ENCODE results near the gene ABHD15.

ABHD15 gene

DNA sequence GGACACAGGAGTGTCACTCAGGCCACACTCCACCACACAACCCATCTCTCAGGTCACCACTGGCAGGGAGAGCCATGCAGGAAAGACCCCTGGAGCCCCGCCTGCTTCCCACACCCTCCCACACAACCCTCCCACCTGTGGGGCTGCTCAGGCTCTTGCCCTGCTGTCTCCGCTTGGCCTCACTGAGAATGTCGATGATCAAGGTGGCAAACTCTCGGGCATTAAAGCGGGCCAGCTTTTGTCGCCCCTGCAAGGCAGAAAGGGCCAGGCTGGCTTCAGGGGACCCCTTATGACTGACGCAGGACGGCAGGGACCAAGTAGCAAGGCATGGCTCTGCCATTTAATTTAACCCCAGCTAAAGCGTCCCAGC lies 10.1 kb upstream of the ABHD15 start:
- Histone ChIP-seq H3K4me3 (ENCODE audit: low read length) (no peak overlapping the region), H3K27ac (ENCODE audit: low read length) (no peak overlapping the region), H3K36me3 (ENCODE audit: control insufficient read depth, low read depth, low read length) (peaks cover 22% of the 10 kb centered on the region), H3K4me1 (ENCODE audit: control insufficient read depth, low read depth, low read length) (no peaks in the 10 kb centered on the region), H3K9me3 (ENCODE audit: control insufficient read depth, low read depth, low read length) (no peaks in the 10 kb centered on the region), H3K27me3 (ENCODE audit: control insufficient read depth, insufficient read depth, low read length) (peaks cover 4% of the 10 kb centered on the region), H3K9ac (ENCODE audit: low read length) (no peak overlapping the region)

DNA sequence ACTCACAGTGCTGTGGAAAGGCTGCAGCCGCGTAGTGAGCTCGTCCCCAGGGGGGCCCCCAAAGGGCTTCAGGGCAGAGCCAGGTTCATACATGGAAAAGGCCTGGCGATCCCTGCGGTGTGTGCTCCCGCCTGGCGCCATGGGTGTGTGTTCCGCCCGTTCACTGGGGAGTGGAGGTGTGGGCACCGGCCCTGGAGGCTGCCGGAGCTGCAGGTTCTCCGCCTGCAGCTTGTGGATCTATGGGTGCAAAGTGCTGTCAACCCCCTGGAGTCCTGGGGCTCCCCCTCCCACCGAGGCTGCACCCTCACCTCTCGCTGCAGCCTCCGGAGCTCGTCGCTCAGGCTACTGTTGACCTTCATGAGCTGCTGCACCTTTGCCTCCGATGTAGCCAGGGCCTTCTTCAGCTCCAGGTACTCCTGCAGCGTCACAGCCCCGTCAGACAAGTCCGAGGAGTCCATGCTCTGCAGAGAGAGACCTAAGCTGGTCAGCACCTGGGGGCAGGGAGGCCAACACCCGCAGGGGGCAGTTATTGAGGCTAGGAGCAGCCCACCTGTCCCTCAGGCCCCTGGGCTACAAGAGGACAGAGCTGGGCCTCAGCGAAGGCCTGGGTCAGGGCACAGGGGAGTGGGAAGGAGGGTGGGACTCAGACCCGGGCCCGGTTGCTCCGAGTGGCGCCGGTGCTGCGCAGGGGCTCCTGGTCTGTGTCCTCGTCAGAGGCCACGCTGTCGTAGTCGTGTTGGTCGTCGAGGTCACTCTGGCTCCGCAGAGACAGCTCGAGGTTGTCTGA lies 9.6 kb upstream of the ABHD15 start:
- no peak overlapping the region for H3K4me3 ChIP-seq (ENCODE audit: low read length)
- H3K9me3 ChIP-seq (ENCODE audit: control insufficient read depth, low read depth, low read length) = no peaks in the 10 kb centered on the region
- no peaks in the 10 kb centered on the region for H3K4me1 ChIP-seq (ENCODE audit: control insufficient read depth, low read depth, low read length)
- peaks cover 10% of the 10 kb centered on the region for H3K27me3 ChIP-seq (ENCODE audit: control insufficient read depth, insufficient read depth, low read length)
- no peak overlapping the region for H3K9ac ChIP-seq (ENCODE audit: low read length)
- H3K36me3 ChIP-seq (ENCODE audit: control insufficient read depth, low read depth, low read length) = peaks cover 22% of the 10 kb centered on the region
- no peak overlapping the region for H3K27ac ChIP-seq (ENCODE audit: low read length)

DNA sequence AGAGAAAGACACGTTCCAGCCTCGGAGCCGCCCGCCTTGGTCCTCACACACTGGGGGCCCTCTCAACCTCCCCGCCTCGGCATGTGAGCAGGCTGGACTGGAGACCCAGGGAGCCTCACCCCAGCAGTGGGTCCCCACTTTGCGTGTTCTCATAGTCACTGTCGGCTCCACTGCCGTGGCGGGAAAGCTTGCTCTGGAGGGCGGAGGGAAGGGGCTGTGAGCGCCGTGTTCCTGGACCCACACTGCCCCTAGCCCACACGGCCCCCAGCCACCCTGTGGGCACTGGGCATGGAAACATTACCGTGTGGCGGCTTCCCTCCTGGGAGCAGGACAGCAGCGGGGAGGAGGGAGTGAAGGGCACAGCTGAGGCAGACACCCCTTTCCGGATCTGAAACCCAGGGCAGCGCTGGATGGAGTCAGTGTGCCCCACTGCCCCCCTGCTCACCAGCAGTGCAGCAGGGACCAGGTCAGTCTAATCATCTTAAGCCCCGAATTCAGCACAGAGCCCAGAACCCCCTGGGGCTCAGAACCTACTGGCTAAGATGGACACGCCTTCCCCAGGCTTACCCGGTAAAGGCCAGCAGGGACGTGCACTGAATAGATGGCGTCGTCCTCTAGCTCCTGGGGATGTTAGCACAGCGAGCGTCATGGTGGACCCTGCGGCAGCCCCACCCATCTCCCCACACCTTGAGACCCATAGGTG lies 8.8 kb upstream of the ABHD15 start:
- peaks cover 22% of the 10 kb centered on the region for H3K36me3 ChIP-seq (ENCODE audit: control insufficient read depth, low read depth, low read length)

DNA sequence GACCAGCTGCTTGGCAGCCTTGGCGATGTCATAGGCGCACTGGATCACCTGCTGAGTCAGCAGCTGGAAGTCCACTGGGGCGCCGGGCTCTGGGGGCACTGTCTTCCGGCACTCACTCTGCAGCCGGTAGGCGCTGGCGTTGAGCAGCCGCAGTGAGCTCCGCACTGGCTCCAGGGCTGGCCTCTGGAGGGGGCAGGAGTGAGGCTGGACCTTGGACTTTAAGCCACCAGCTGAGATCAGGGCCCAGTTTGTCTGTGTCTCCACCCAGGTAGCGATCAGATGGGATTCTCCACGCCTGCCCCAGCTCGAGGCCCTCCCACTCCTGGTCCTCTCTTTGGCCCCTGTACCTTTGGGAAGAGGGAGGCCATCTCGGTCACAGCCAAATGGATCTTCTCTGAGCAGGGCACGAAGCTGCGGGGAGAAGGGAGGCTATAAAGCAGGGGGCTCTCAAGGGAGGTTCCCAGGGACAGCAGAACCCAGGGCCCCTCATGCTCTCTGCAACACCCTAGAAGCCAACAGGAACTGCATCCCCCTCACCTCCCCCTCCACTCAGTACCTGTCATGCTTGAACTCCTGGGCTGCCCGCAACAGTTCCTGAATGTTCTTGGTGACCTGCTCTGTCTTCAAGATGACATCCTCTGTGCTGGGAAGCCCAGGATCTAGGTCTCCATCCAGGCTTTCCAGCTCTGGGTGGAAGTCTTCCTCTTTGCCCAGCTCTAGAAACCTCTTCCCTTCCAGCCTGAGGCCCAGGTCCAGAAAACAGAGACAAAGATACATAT lies 8.1 kb upstream of the ABHD15 start:
- H3K9ac ChIP-seq (ENCODE audit: low read length) = no peak overlapping the region
- H3K36me3 ChIP-seq (ENCODE audit: control insufficient read depth, low read depth, low read length) = peaks cover 22% of the 10 kb centered on the region
- no peak overlapping the region for H3K27ac ChIP-seq (ENCODE audit: low read length)

More for the DNA sequence above, 8.8 kb upstream of the ABHD15 start:
- H3K4me1 ChIP-seq (ENCODE audit: control insufficient read depth, low read depth, low read length) = no peaks in the 10 kb centered on the region
- no peaks in the 10 kb centered on the region for H3K9me3 ChIP-seq (ENCODE audit: control insufficient read depth, low read depth, low read length)
- H3K27ac ChIP-seq (ENCODE audit: low read length) = no peak overlapping the region
- no peak overlapping the region for H3K4me3 ChIP-seq (ENCODE audit: low read length)
- H3K9ac ChIP-seq (ENCODE audit: low read length) = no peak overlapping the region
- H3K27me3 ChIP-seq (ENCODE audit: control insufficient read depth, insufficient read depth, low read length) = peaks cover 11% of the 10 kb centered on the region

DNA sequence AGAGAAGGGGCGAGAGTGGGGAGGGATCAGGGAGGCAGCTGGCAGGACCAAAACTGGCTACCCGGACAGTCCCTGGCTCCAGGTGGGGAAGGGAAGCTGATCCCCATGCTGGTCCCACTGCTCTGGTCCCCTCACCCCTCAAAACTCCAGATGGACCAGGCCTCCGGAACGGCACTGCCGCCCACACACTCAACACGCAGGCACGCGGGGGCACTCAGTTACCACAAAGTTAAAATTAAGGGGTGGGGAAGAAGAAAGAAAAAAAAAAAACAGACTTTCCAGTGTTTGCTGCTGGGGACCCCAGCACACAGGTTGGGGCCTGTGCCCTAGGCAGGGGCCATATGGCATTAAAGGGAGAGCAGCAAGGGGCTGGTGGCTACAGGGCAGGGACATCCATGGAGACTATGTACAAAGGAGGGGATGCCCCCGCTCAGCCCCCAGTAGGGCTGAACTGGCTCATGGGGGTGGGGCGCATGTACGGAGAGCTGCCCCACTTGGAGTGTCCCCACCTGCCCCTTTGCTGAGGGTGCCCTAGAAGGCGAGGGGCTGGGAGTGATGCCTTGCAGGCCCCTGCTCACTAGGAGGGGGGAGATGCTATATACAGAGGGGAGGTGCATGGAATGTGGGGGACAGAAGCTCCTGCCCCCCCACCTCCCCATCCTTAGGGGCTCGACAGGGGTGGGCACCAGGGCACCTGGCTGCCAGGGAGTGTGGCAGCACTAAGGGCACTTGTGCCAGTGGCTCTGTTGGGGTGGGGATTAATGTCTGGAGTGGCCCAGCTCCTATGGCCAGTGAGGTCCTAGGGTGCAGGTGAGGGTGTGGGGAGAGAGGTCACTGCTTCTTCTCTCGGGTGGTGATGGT lies 7.3 kb upstream of the ABHD15 start:
- no peak overlapping the region for H3K4me3 ChIP-seq (ENCODE audit: low read length)
- peaks cover 3% of the 10 kb centered on the region for H3K4me1 ChIP-seq (ENCODE audit: control insufficient read depth, low read depth, low read length)
- H3K9me3 ChIP-seq (ENCODE audit: control insufficient read depth, low read depth, low read length) = no peaks in the 10 kb centered on the region
- peaks cover 18% of the 10 kb centered on the region for H3K27me3 ChIP-seq (ENCODE audit: control insufficient read depth, insufficient read depth, low read length)
- no peak overlapping the region for H3K9ac ChIP-seq (ENCODE audit: low read length)
- no peak overlapping the region for H3K27ac ChIP-seq (ENCODE audit: low read length)
- H3K36me3 ChIP-seq (ENCODE audit: control insufficient read depth, low read depth, low read length) = peaks cover 20% of the 10 kb centered on the region

More for the DNA sequence above, 8.1 kb upstream of the ABHD15 start:
- no peaks in the 10 kb centered on the region for H3K9me3 ChIP-seq (ENCODE audit: control insufficient read depth, low read depth, low read length)
- H3K4me3 ChIP-seq (ENCODE audit: low read length) = no peak overlapping the region
- H3K4me1 ChIP-seq (ENCODE audit: control insufficient read depth, low read depth, low read length) = no peaks in the 10 kb centered on the region
- peaks cover 11% of the 10 kb centered on the region for H3K27me3 ChIP-seq (ENCODE audit: control insufficient read depth, insufficient read depth, low read length)

DNA sequence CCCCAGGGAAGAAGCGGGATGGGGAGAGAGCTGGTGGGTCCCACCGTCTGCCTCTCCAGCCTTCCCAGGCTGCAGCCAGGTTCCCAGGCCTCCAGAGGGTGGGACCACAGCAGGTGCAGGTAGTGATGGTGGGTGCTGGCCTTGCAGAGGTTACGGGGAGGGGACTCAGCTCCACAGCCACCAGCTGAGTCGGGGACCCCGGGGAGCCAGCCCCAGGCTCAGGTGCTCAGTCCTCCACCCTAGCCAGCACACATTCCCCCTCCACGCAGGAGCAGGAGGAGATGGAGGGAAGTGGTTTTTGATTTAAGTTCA lies 6.7 kb upstream of the ABHD15 start:
- no peak overlapping the region for H3K27ac ChIP-seq (ENCODE audit: low read length)
- H3K4me3 ChIP-seq (ENCODE audit: low read length) = no peak overlapping the region
- peaks cover 18% of the 10 kb centered on the region for H3K36me3 ChIP-seq (ENCODE audit: control insufficient read depth, low read depth, low read length)
- H3K9me3 ChIP-seq (ENCODE audit: control insufficient read depth, low read depth, low read length) = no peaks in the 10 kb centered on the region
- H3K9ac ChIP-seq (ENCODE audit: low read length) = no peak overlapping the region
- peaks cover 19% of the 10 kb centered on the region for H3K27me3 ChIP-seq (ENCODE audit: control insufficient read depth, insufficient read depth, low read length)
- peaks cover 3% of the 10 kb centered on the region for H3K4me1 ChIP-seq (ENCODE audit: control insufficient read depth, low read depth, low read length)

DNA sequence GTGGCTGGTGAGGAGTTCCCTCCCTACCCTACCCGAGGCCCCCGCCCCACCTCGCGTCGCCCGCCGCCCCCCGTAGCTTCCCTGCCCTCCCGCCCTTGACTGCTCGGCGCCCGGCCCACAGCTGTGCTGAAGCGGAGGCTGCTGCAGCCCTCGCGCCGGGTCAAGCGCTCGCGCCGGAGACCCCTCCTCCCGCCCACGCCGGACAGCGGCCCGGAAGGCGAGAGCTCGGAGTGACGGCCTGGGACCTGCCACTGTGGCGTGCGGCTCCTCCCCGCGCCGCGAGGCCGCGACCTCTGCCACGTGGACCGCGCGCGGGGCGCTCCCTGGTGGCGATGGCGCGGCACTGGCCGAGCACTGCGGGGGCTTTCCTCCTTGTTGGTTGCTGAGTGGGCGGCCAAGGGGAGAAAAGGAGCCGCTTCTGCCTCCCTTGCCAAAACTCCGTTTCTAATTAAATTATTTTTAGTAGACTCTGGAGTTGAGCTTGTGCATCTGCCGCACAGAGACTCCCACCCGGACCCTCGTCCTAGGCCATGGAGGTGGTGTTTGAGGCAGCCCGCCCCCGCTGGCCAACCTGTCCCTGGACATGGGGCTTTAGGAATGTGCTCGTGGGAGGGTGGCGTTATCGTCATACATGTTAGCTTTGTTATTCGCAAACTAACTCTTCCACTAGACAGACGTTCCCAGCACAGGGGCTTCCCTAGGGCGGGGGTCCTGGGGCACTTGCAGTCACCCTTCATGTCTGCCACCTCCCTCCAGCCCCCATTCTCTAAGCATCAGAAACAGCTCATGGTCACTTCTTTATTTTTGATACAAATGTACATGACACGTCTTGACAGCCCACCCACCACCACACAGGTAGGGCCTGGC lies 6.1 kb upstream of the ABHD15 start:
- Histone ChIP-seq H3K4me3 (ENCODE audit: low read length) (no peak overlapping the region), H3K4me1 (ENCODE audit: control insufficient read depth, low read depth, low read length) (peaks cover 3% of the 10 kb centered on the region), H3K27ac (ENCODE audit: low read length) (no peak overlapping the region), H3K27me3 (ENCODE audit: control insufficient read depth, insufficient read depth, low read length) (peaks cover 23% of the 10 kb centered on the region), H3K9me3 (ENCODE audit: control insufficient read depth, low read depth, low read length) (no peaks in the 10 kb centered on the region), H3K36me3 (ENCODE audit: control insufficient read depth, low read depth, low read length) (peaks cover 18% of the 10 kb centered on the region), H3K9ac (ENCODE audit: low read length) (no peak overlapping the region)

DNA sequence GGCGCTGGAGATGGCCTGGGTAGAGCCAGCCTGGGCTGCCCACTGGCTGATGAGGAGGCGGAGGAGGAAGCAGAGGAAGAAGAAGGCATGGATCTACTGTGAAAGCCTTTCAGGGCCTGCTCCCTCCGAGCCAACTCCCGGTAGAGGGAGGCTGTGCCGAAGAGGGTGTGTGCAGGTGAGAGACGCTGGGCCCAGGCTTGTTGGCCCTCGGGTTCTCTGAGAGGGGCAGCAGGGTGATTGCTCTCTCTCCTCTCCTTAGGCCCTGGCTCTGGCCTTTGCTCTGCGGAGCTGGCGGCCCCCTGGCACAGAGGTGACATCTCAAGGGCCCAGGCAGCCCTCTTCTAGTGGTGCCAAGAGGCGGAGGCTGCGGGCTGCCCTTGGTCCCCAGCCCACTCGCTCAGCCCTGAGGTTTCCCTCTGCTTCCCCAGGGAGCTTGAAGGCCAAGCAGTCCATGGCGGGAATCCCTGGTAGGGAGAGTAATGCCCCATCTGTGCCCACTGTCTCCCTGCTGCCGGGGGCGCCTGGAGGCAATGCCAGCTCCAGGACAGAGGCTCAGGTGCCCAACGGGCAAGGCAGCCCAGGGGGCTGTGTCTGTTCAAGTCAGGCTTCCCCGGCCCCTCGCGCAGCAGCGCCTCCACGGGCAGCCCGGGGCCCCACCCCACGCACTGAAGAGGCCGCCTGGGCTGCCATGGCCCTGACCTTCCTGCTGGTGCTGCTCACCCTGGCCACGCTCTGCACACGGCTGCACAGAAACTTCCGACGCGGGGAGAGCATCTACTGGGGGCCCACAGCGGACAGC lies 5.2 kb upstream of the ABHD15 start:
- H3K4me1 ChIP-seq (ENCODE audit: control insufficient read depth, low read depth, low read length) = peaks cover 3% of the 10 kb centered on the region
- H3K27ac ChIP-seq (ENCODE audit: low read length) = no peak overlapping the region
- no peaks in the 10 kb centered on the region for H3K9me3 ChIP-seq (ENCODE audit: control insufficient read depth, low read depth, low read length)
- H3K36me3 ChIP-seq (ENCODE audit: control insufficient read depth, low read depth, low read length) = peaks cover 9% of the 10 kb centered on the region
- H3K4me3 ChIP-seq (ENCODE audit: low read length) = no peak overlapping the region
- no peak overlapping the region for H3K9ac ChIP-seq (ENCODE audit: low read length)
- peaks cover 31% of the 10 kb centered on the region for H3K27me3 ChIP-seq (ENCODE audit: control insufficient read depth, insufficient read depth, low read length)

DNA sequence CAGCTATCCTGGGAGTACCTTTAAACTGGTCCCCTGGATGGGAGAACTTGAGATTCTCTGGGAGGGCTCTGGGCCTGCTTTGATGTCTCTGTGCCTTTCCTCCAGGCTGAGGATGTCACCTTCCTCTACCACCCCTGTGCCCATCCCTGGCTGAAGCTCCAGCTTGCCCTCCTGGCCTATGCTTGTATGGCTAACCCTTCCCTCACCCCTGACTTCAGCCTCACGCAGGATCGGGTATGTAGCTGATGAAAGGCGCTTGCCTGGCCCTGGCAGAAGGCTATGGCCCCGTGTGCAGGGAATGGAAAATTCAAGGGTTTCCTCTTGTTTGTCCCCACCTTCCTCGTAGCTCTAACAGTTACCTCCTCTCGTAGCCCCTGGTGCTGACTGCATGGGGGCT lies 4.6 kb upstream of the ABHD15 start:
- no peak overlapping the region for H3K9ac ChIP-seq (ENCODE audit: low read length)
- no peak overlapping the region for H3K27ac ChIP-seq (ENCODE audit: low read length)
- peaks cover 36% of the 10 kb centered on the region for H3K27me3 ChIP-seq (ENCODE audit: control insufficient read depth, insufficient read depth, low read length)
- no peak overlapping the region for H3K4me3 ChIP-seq (ENCODE audit: low read length)
- H3K9me3 ChIP-seq (ENCODE audit: control insufficient read depth, low read depth, low read length) = no peaks in the 10 kb centered on the region
- H3K36me3 ChIP-seq (ENCODE audit: control insufficient read depth, low read depth, low read length) = peaks cover 6% of the 10 kb centered on the region
- H3K4me1 ChIP-seq (ENCODE audit: control insufficient read depth, low read depth, low read length) = peaks cover 3% of the 10 kb centered on the region

DNA sequence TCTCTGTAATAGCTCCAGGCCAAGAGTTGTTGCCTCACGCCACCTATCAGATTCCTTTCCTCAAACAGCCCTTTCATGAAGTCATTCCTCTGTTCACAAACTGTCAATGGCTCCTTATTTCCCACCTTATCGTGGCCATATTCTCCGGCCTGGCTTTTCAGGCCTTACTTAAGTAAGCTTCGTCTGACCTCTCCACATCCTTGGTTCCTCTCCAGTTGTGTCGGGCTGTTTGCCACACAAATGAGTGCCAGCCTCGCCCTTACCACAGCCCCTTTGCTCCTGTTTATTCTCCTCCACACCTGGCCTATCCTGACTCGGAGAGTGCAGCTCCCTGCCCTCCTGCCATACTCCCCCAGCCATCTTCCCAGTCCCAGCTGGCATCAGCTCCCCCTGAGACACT lies 3.7 kb upstream of the ABHD15 start:
- H3K4me3 ChIP-seq (ENCODE audit: low read length) = no peak overlapping the region
- H3K27me3 ChIP-seq (ENCODE audit: control insufficient read depth, insufficient read depth, low read length) = peaks cover 46% of the 10 kb centered on the region
- H3K4me1 ChIP-seq (ENCODE audit: control insufficient read depth, low read depth, low read length) = peaks cover 7% of the 10 kb centered on the region
- no peak overlapping the region for H3K9ac ChIP-seq (ENCODE audit: low read length)
- no peaks in the 10 kb centered on the region for H3K9me3 ChIP-seq (ENCODE audit: control insufficient read depth, low read depth, low read length)
- H3K36me3 ChIP-seq (ENCODE audit: control insufficient read depth, low read depth, low read length) = no peaks in the 10 kb centered on the region
- H3K27ac ChIP-seq (ENCODE audit: low read length) = no peak overlapping the region
